Activated CD4-positive, alpha-beta T cell treated with anti-CD3 and anti-CD28 coated beads for 36 hours (primary cell): ENCODE results near the gene MIA. TPM values are rescaled to one million over a fixed set of nuclear protein-coding genes. Genes with fewer than 3 reads are reported as not detected.
"Not testable (repeated sequence)": the region's sequence is repeated elsewhere in the genome, so short reads cannot be mapped to it uniquely, and the experiment has no call there.

Experiments used
- ATAC-seq: fragments of 200-7000 bp; cut with Tn5 transposase; one replicate; pipeline ENCODE4 v1.10.0; 2021; ENCODE audit warnings: mild to moderate bottlenecking, moderate library complexity
- CTCF ChIA-PET: fragments of 350-600 bp; sonication (Branson Sonifier 250); formaldehyde crosslinking; loops from one replicate; lab custom pipeline; 2021; ENCODE audit warnings: antibody characterized with exemption; lab: Charles Lee
- POLR2A ChIA-PET: fragments of 350-600 bp; sonication (Branson Sonifier 250); formaldehyde crosslinking; loops from one replicate; lab custom pipeline; 2021; ENCODE audit warnings: antibody characterized with exemption, inconsistent platforms; lab: Charles Lee
- DNase-seq: peaks from one replicate; pipeline ENCODE4 v3.0.0-alpha.2; 2020
- H3K27ac Mint-ChIP-seq: one replicate; pipeline ENCODE4 v1.8.0; 2021; ENCODE audit warnings: mixed read lengths
- H3K27me3 Mint-ChIP-seq: one replicate; pipeline ENCODE4 v1.8.0; 2021; ENCODE audit warnings: mixed read lengths
- H3K36me3 Mint-ChIP-seq: one replicate; pipeline ENCODE4 v1.8.0; 2021; ENCODE audit warnings: low read depth, mixed read lengths
- H3K4me1 Mint-ChIP-seq: one replicate; pipeline ENCODE4 v1.8.0; 2021; ENCODE audit warnings: mixed read lengths
- H3K4me3 Mint-ChIP-seq: one replicate; pipeline ENCODE4 v1.8.0; 2021; ENCODE audit warnings: mild to moderate bottlenecking, moderate library complexity, mixed read lengths
- H3K9me3 Mint-ChIP-seq: one replicate; pipeline ENCODE4 v1.8.0; 2021; ENCODE audit warnings: low read depth, mixed read lengths
- intact Hi-C, 2 experiments: fragments of 100-400 bp; cut with DNase I in 1 of 2; cut with micrococcal nuclease in 1 of 2; formaldehyde crosslinking; loops; one replicate each; pipeline versions ENCODE4 v1.14.2 to v1.15.1; 2022 to 2024; cut with DNase I, micrococcal nuclease
- total RNA-seq, 2 experiments: library from RNA; stranded (reverse); gene quantifications; one replicate each; pipeline ENCODE4 v1.2.3, GENCODE V29; 2021

The MIA gene
- total RNA-seq, 2 experiments from 2014 or later, result 0.57 TPM; not detected in 1

DNA sequence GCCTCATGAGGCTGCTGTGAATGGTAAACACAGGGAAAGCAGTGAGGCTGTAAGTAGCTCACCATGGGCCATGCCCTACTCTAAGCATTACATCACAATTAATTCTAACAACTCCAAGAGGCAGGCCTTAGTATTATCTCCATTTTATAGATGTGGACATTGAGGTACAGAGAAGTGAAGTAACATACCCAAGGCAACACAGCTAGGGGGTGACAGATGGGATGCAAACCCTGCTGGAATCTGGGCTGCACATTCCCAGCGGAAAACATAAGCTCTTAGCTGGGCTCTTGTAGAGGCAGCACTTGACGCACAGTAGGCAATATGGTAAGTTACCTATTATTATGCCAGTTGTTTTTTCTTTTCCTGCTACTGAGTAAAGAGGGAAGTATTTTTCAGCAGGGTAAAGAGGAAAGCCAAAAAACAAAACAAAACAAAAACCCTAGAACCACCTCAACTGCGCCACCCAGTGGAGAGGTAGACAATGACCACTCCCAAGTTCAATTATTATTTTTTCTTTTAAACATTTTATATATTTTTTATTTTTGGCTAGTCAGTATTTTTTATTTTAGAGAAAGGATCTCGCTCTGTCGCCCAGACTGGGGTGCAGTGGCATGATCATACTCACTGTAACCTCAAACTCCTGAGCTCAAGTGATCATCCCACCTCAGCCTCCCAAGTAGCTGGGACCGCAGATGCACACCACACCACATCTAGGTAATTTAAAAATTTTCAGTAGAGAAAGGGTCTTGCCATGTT lies 44.3 kb downstream of the MIA start:
- H3K4me3 Mint-ChIP-seq, H3K36me3 Mint-ChIP-seq, H3K27me3 Mint-ChIP-seq, ATAC-seq, H3K27ac Mint-ChIP-seq, POLR2A ChIA-PET, H3K9me3 Mint-ChIP-seq: not testable (repeated sequence)
- intact Hi-C loops, result loop anchor here (1.0 kb wide), 4 partner anchors 75 to 157 kb away; no protein-coding TSS in a partner anchor
- peaks cover 30% of the 10 kb centered on the region for H3K4me1 Mint-ChIP-seq
- CTCF ChIA-PET, result interaction anchor here (0.6 to 3.0 kb wide), 17 partner anchors 12 to 618 kb away, joined by 3 to 50 read pairs (median 4); partner anchors contain the start of genes ACTMAP and RAB4B
- DNase-seq, result peak; percentile 78

DNA sequence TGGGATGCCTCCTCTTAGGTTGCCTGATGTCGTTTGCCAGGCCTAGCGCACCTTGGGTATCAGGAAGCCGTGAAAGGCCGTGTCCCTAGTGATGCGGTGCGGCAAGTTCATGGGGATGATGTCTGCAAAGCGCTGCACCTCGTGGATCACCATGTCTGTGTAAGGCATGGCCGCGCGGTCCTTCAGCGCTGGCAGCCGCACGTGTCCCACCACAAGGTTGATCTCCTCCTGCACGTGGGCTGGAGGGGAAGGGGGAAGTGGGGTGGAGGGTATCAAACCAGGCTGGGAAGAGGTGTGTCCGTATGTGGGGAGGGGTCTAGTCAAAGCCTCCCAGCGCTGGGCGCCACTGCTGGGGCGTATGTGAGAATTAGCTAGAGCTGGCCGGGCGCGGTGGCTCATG lies 46.8 kb downstream of the MIA start:
- Mint-ChIP-seq H3K27ac (no peak overlapping the region), H3K36me3 (peaks cover 4% of the 10 kb centered on the region)

GRCh38 chr19:40822704-40823553 lies 47.6 kb downstream of the MIA start:
- ATAC-seq, H3K36me3 Mint-ChIP-seq, CTCF ChIA-PET, H3K27me3 Mint-ChIP-seq, intact Hi-C loops, POLR2A ChIA-PET, H3K27ac Mint-ChIP-seq, H3K4me3 Mint-ChIP-seq, DNase-seq, H3K9me3 Mint-ChIP-seq: not testable (repeated sequence)
- peaks cover 38% of the 10 kb centered on the region for H3K4me1 Mint-ChIP-seq

More for the DNA sequence above, 46.8 kb downstream of the MIA start:
- ChIA-PET POLR2A (no interaction called here), CTCF (no interaction called here)
- Mint-ChIP-seq H3K27me3 (no peaks in the 10 kb centered on the region), H3K9me3 (no peaks in the 10 kb centered on the region), H3K4me1 (peaks cover 40% of the 10 kb centered on the region), H3K4me3 (no peak overlapping the region)
- no peak for ATAC-seq
- intact Hi-C loops, result no loop called here
- no peak for DNase-seq

GRCh38 chr19:40824916-40825315 lies 49.6 kb downstream of the MIA start:
- H3K27ac Mint-ChIP-seq, DNase-seq, intact Hi-C loops, H3K4me3 Mint-ChIP-seq, H3K9me3 Mint-ChIP-seq, H3K27me3 Mint-ChIP-seq, CTCF ChIA-PET, ATAC-seq, H3K36me3 Mint-ChIP-seq: not testable (repeated sequence)
- H3K4me1 Mint-ChIP-seq, result peaks cover 19% of the 10 kb centered on the region
- POLR2A ChIA-PET, result interaction anchor here (0.6 kb wide), 1 partner anchor 145 kb away, joined by 3 read pairs; no protein-coding TSS in a partner anchor

- DNase-seq, H3K4me3 Mint-ChIP-seq, H3K27ac Mint-ChIP-seq, POLR2A ChIA-PET, H3K9me3 Mint-ChIP-seq, intact Hi-C loops, CTCF ChIA-PET, ATAC-seq, H3K36me3 Mint-ChIP-seq, H3K27me3 Mint-ChIP-seq: not testable (repeated sequence)
- H3K4me1 Mint-ChIP-seq, result peaks cover 19% of the 10 kb centered on the region
Observed at GRCh38 chr19:40825460-40826095, 50.3 kb downstream of the MIA start.

- DNase-seq, H3K27me3 Mint-ChIP-seq, intact Hi-C loops, H3K9me3 Mint-ChIP-seq, H3K4me3 Mint-ChIP-seq, CTCF ChIA-PET, POLR2A ChIA-PET, ATAC-seq, H3K36me3 Mint-ChIP-seq: not testable (repeated sequence)
- Mint-ChIP-seq H3K4me1 (peaks cover 19% of the 10 kb centered on the region), H3K27ac (peak overlapping the region; percentile 23)
Observed at GRCh38 chr19:40826312-40826698, 51.0 kb downstream of the MIA start.

GRCh38 chr19:40826699-40827385 lies 51.5 kb downstream of the MIA start:
- H3K27ac Mint-ChIP-seq, result peak overlapping the region; percentile 23
- POLR2A ChIA-PET, result interaction anchor here (0.6 kb wide), 1 partner anchor 19 kb away, joined by 3 read pairs; no protein-coding TSS in a partner anchor

More at GRCh38 chr19:40826699-40827385, 51.5 kb downstream of the MIA start:
- intact Hi-C loops, H3K36me3 Mint-ChIP-seq, H3K9me3 Mint-ChIP-seq, H3K4me3 Mint-ChIP-seq, H3K27me3 Mint-ChIP-seq: not testable (repeated sequence)
- peak; percentile 49 for DNase-seq
- CTCF ChIA-PET, result interaction anchor here (1.1 kb wide), 1 partner anchor 110 kb away, joined by 3 read pairs; the partner anchor contains the start of genes COQ8B and ITPKC
- ATAC-seq, result peak; percentile 64
- H3K4me1 Mint-ChIP-seq, result peaks cover 19% of the 10 kb centered on the region

Other genes starting within 250 kb of the MIA start
- gene SHKBP1, start 198.6 kb upstream of the MIA start, total RNA-seq, result 100 to 1,000 TPM; 100 to 155 TPM
- gene LTBP4, start 174.2 kb upstream of the MIA start, total RNA-seq, result 100 to 1,000 TPM; 142 to 145 TPM
- 10 to 100 TPM; 11.6 to 18.0 TPM for gene NUMBL, start 84.9 kb upstream of the MIA start, total RNA-seq
- 10 to 100 TPM; 21.2 to 29.9 TPM for gene COQ8B, start 58.6 kb upstream of the MIA start, total RNA-seq
- gene ITPKC, start 58.4 kb upstream of the MIA start, total RNA-seq, result 1 to 10 TPM; 4.6 to 5.6 TPM
- 10 to 100 TPM; 15.0 to 18.0 TPM for gene ACTMAP, start 25.0 kb upstream of the MIA start, total RNA-seq
- gene SNRPA, start 24.3 kb upstream of the MIA start, total RNA-seq, result 100 to 1,000 TPM; 245 to 465 TPM
- 10 to 100 TPM; 26.4 to 33.7 TPM for gene RAB4B, start 2.7 kb downstream of the MIA start, total RNA-seq
- 10 to 100 TPM; 85.6 to 86.6 TPM for gene EGLN2, start 23.7 kb downstream of the MIA start, total RNA-seq
- not detected for gene CYP2A6, start 74.9 kb downstream of the MIA start, total RNA-seq
- gene CYP2A7, start 106.7 kb downstream of the MIA start, total RNA-seq, result not detected
- gene CYP2B6, start 215.8 kb downstream of the MIA start, total RNA-seq, result not detected